Neural progenitor cell (in vitro differentiated cells): ENCODE measurements around the gene GMPPA. TPM values are rescaled to one million over a fixed set of nuclear protein-coding genes. Genes with fewer than 3 reads are reported as not detected.

Source experiments
- DNase-seq: peaks from one replicate; pipeline ENCODE4 v3.0.0-alpha.2; 2016; ENCODE audit warnings: low spot score
- H2AFZ ChIP-seq: fragments of 200-600 bp; sonication (generic); replicated peaks from 2 replicates; pipeline ENCODE4 v1.6.1; 2016; ENCODE audit warnings: antibody characterized with exemption
- H3F3A ChIP-seq: fragments of 200-600 bp; sonication (generic); 2 replicates; pipeline ENCODE4 v1.6.1; 2016; ENCODE audit warnings: antibody characterized with exemption, low read depth
- H3K27ac ChIP-seq: fragments of 200-600 bp; sonication (generic); 2 replicates; pipeline ENCODE4 v1.5.1; 2016; ENCODE audit warnings: mild to moderate bottlenecking
- H3K27me3 ChIP-seq: fragments of 200-600 bp; sonication (generic); 2 replicates; pipeline ENCODE4 v1.6.1; 2016; ENCODE audit warnings: mild to moderate bottlenecking, moderate library complexity
- H3K36me3 ChIP-seq: fragments of 200-600 bp; sonication (generic); 2 replicates; pipeline ENCODE4 v1.5.1; 2016
- H3K4me1 ChIP-seq: fragments of 200-600 bp; sonication (generic); 2 replicates; pipeline ENCODE4 v1.6.1; 2016; ENCODE audit warnings: mixed run types
- H3K4me2 ChIP-seq: fragments of 200-600 bp; sonication (generic); 2 replicates; pipeline ENCODE4 v1.6.1; 2016
- H3K4me3 ChIP-seq: fragments of 200-600 bp; sonication (generic); 2 replicates; pipeline ENCODE4 v1.5.1; 2016
- H3K79me2 ChIP-seq: fragments of 200-600 bp; sonication (generic); 2 replicates; pipeline ENCODE4 v1.6.1; 2016; ENCODE audit warnings: low read depth
- H3K9ac ChIP-seq: fragments of 200-600 bp; sonication (generic); 2 replicates; pipeline ENCODE4 v1.6.1; 2016
- H3K9me3 ChIP-seq: fragments of 200-600 bp; sonication (generic); 2 replicates; pipeline ENCODE4 v1.5.1; 2016; ENCODE audit warnings: low read depth
- H4K20me1 ChIP-seq: fragments of 200-600 bp; sonication (generic); 2 replicates; pipeline ENCODE4 v1.6.1; 2016; ENCODE audit warnings: low read depth
- H3K27ac Mint-ChIP-seq: 3 replicates; pipeline ENCODE4 v1.8.0; 2021; ENCODE audit warnings: mixed read lengths
- H3K27me3 Mint-ChIP-seq: 2 replicates; pipeline ENCODE4 v1.8.0; 2022; ENCODE audit warnings: low read depth, mild to moderate bottlenecking, inconsistent platforms, moderate library complexity, mixed read lengths; ENCODE audit not compliant: insufficient read depth
- H3K36me3 Mint-ChIP-seq: 3 replicates; pipeline ENCODE4 v1.8.0; 2021; ENCODE audit warnings: mixed read lengths
- H3K4me1 Mint-ChIP-seq: 3 replicates; pipeline ENCODE4 v1.8.0; 2021; ENCODE audit warnings: mixed read lengths
- H3K4me3 Mint-ChIP-seq: 3 replicates; pipeline ENCODE4 v1.8.0; 2021; ENCODE audit warnings: mild to moderate bottlenecking, moderate library complexity, mixed read lengths
- H3K9me3 Mint-ChIP-seq: 3 replicates; pipeline ENCODE4 v1.8.0; 2020; ENCODE audit warnings: mixed read lengths
- EZH2 ChIP-seq: fragments of 200-600 bp; sonication (generic); IDR thresholded peaks from 2 replicates; pipeline ENCODE4 v1.6.1; 2017; ENCODE audit warnings: antibody characterized with exemption, mild to moderate bottlenecking, moderate library complexity
- EZH2phosphoT487 ChIP-seq: fragments of 200-600 bp; sonication (generic); IDR thresholded peaks from 2 replicates; pipeline ENCODE4 v1.6.1; 2017; ENCODE audit warnings: antibody characterized with exemption
- total RNA-seq: library from RNA; depleted of rRNA; stranded (reverse); fragments of >200 nt; gene quantifications from 2 replicates; pipeline ENCODE4 v1.2.3, GENCODE V29; 2015; ENCODE audit warnings: low replicate concordance
- TF ChIP-seq, protein P1 (sequence below): fragments of 200-600 bp; sonication (generic); IDR thresholded peaks from 2 replicates; pipeline ENCODE4 v1.5.1; 2017; ENCODE audit warnings: antibody characterized with exemption, mild to moderate bottlenecking

Gene GMPPA
- total RNA-seq, 1 donor from 2014 or later: 49.3 TPM

DNA sequence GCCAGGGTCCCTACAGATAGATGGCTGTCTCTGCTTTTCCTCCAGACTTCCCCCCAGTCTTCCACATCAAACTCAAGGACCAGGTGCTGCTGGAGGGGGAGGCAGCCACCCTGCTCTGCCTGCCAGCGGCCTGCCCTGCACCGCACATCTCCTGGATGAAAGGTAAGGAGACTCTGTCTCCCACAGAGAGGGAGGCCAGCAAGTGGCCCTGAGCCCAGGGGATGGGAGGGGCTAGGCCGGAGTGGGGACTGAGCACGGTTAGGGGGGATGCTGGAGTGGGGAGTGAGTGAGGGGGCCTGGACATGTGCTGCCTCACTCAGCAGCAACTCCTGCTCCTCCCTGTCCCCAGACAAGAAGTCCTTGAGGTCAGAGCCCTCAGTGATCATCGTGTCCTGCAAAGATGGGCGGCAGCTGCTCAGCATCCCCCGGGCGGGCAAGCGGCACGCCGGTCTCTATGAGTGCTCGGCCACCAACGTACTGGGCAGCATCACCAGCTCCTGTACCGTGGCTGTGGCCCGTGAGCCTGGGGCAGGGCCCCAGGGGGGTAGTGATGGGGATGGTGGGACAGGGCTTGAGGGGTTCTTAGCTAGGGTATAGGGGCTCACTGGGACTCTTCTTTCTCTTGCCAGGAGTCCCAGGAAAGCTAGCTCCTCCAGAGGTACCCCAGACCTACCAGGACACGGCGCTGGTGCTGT is 10.4 kb upstream of the GMPPA start:
- H3K4me3 ChIP-seq: no peak overlapping the region
- no peak overlapping the region for H3K9ac ChIP-seq
- Mint-ChIP-seq H3K4me3 (no peak overlapping the region), H3K36me3 (no peaks in the 10 kb centered on the region), H3K9me3 (no peaks in the 10 kb centered on the region), H3K27ac (no peak overlapping the region), H3K27me3 (peaks cover 31% of the 10 kb centered on the region), H3K4me1 (peaks cover 24% of the 10 kb centered on the region)
- no peak for TF ChIP-seq EZH2
- TF ChIP-seq, protein P1, sequence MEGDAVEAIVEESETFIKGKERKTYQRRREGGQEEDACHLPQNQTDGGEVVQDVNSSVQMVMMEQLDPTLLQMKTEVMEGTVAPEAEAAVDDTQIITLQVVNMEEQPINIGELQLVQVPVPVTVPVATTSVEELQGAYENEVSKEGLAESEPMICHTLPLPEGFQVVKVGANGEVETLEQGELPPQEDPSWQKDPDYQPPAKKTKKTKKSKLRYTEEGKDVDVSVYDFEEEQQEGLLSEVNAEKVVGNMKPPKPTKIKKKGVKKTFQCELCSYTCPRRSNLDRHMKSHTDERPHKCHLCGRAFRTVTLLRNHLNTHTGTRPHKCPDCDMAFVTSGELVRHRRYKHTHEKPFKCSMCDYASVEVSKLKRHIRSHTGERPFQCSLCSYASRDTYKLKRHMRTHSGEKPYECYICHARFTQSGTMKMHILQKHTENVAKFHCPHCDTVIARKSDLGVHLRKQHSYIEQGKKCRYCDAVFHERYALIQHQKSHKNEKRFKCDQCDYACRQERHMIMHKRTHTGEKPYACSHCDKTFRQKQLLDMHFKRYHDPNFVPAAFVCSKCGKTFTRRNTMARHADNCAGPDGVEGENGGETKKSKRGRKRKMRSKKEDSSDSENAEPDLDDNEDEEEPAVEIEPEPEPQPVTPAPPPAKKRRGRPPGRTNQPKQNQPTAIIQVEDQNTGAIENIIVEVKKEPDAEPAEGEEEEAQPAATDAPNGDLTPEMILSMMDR: no peak
- H3K27ac ChIP-seq: no peak overlapping the region
- no peaks in the 10 kb centered on the region for H3K9me3 ChIP-seq
- DNase-seq: no peak
- peaks cover 75% of the 10 kb centered on the region for H3K27me3 ChIP-seq
- peaks cover 27% of the 10 kb centered on the region for H3K4me1 ChIP-seq
- no peak overlapping the region for H2AFZ ChIP-seq
- peaks cover 32% of the 10 kb centered on the region for H4K20me1 ChIP-seq
- H3K79me2 ChIP-seq: no peaks in the 10 kb centered on the region
- H3F3A ChIP-seq: peaks cover 18% of the 10 kb centered on the region
- no peak overlapping the region for H3K4me2 ChIP-seq
- H3K36me3 ChIP-seq: no peaks in the 10 kb centered on the region

DNA sequence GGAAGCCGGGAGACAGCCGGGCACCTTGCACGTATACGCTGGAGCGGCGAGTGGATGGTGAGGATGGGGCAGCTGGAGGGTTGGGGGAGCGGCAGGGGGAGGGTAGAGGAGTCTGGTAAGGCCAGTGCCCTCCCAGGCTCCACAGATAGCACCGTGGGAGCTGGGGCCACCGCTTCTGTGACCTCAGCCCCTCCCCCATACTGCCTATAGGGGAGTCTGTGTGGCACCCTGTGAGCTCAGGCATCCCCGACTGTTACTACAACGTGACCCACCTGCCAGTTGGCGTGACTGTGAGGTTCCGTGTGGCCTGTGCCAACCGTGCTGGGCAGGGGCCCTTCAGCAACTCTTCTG is 9.9 kb upstream of the GMPPA start:
- Histone ChIP-seq H3K4me2 (no peak overlapping the region), H3F3A (peaks cover 18% of the 10 kb centered on the region), H3K27ac (no peak overlapping the region), H3K36me3 (no peaks in the 10 kb centered on the region), H3K27me3 (peaks cover 75% of the 10 kb centered on the region), H3K9ac (no peak overlapping the region), H3K4me1 (peaks cover 27% of the 10 kb centered on the region), H3K9me3 (no peaks in the 10 kb centered on the region), H4K20me1 (peaks cover 28% of the 10 kb centered on the region), H3K4me3 (no peak overlapping the region), H2AFZ (no peak overlapping the region), H3K79me2 (no peaks in the 10 kb centered on the region)
- Mint-ChIP-seq H3K9me3 (no peaks in the 10 kb centered on the region), H3K4me3 (no peak overlapping the region), H3K27me3 (peaks cover 32% of the 10 kb centered on the region), H3K27ac (no peak overlapping the region), H3K36me3 (no peaks in the 10 kb centered on the region), H3K4me1 (peaks cover 23% of the 10 kb centered on the region)
- no peak for DNase-seq
- TF ChIP-seq EZH2phosphoT487 (no peak), EZH2 (no peak)
- TF ChIP-seq, protein P1: no peak

DNA sequence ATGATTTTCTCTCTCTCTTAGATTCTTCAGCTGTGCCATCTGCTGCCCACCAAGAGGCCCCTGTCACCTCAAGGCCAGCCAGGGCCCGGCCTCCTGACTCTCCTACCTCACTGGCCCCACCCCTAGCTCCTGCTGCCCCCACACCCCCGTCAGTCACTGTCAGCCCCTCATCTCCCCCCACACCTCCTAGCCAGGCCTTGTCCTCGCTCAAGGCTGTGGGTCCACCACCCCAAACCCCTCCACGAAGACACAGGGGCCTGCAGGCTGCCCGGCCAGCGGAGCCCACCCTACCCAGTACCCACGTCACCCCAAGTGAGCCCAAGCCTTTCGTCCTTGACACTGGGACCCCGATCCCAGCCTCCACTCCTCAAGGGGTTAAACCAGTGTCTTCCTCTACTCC is 9.4 kb upstream of the GMPPA start:
- Histone ChIP-seq H4K20me1 (peaks cover 23% of the 10 kb centered on the region), H3K36me3 (no peaks in the 10 kb centered on the region), H3F3A (peaks cover 18% of the 10 kb centered on the region), H3K27me3 (peaks cover 75% of the 10 kb centered on the region), H2AFZ (no peak overlapping the region), H3K4me3 (no peak overlapping the region), H3K79me2 (no peaks in the 10 kb centered on the region), H3K27ac (no peak overlapping the region), H3K4me2 (no peak overlapping the region), H3K4me1 (peaks cover 24% of the 10 kb centered on the region), H3K9me3 (no peaks in the 10 kb centered on the region), H3K9ac (no peak overlapping the region)
- H3K4me1 Mint-ChIP-seq: peaks cover 21% of the 10 kb centered on the region
- DNase-seq: no peak
- TF ChIP-seq EZH2: no peak
- TF ChIP-seq, protein P1: no peak
- no peak for TF ChIP-seq EZH2phosphoT487
- peaks cover 27% of the 10 kb centered on the region for H3K27me3 Mint-ChIP-seq
- H3K36me3 Mint-ChIP-seq: no peaks in the 10 kb centered on the region
- no peak overlapping the region for H3K4me3 Mint-ChIP-seq
- H3K9me3 Mint-ChIP-seq: no peaks in the 10 kb centered on the region
- no peak overlapping the region for H3K27ac Mint-ChIP-seq
